Measurements from ENCODE around the gene CREBL2.

CREBL2 gene

DNA sequence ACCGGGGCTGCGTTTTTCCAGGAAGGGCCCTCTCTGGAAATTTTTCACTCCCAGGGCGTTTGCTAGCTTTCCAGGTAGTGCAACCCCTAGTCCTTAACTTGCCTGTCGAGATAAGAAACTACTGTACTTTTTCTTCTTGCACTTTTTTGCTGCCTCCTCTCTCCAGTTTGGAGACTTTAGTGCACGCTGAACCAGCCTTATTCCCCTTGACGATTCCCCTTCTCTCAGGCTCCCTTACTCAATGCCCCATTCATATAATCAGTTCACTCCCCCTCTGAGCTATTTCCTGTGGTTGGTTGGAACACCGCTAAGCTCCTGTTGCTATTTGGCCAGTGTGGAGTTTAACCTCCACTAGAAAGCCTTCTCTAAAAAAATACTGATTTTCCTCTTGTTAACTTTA is 682 bp downstream of the CREBL2 start:
- Histone ChIP-seq H3K9me3 (ENCODE audit: insufficient read depth, low read depth, low read length) (no peaks in the 10 kb centered on the region), H3K18ac (ENCODE audit: low read length) (no peak overlapping the region), H3K4me3 (ENCODE audit: low read depth, low read length) (peak overlapping the region; percentile 79), H3K23ac (ENCODE audit: low read length) (no peak overlapping the region), H3K27ac (ENCODE audit: low read depth, low read length) (peak overlapping the region; percentile 91), H2AFZ (ENCODE audit: insufficient read depth, low read length, poor library complexity) (peak overlapping the region; percentile 92), H3K4ac (ENCODE audit: low read depth, low read length) (no peak overlapping the region), H3K4me1 (ENCODE audit: control insufficient read depth in 1 of 2, insufficient read depth in 2 of 2, low read length in 2 of 2) (peaks cover 0 to 4% of the 10 kb centered on the region in 2 experiments), H2AK5ac (ENCODE audit: low read length) (no peak overlapping the region), H3K9ac (ENCODE audit: low read length) (peak overlapping the region; percentile 78), H2BK12ac (ENCODE audit: low read length) (peak overlapping the region; percentile 18), H3K36me3 (ENCODE audit: control insufficient read depth in 1 of 2, insufficient read depth in 2 of 2, low read length in 2 of 2) (no peaks in the 10 kb centered on the region), H4K91ac (ENCODE audit: low read depth, low read length) (peak overlapping the region; percentile 93), H4K12ac (ENCODE audit: low read depth, low read length) (peak overlapping the region; percentile 89), H4K8ac (ENCODE audit: low read depth, low read length) (peak overlapping the region; percentile 97), H3K79me1 (ENCODE audit: low read length) (peaks cover 7% of the 10 kb centered on the region), H3K14ac (ENCODE audit: low read length) (no peak overlapping the region), H2BK120ac (ENCODE audit: insufficient read depth, low read length, poor library complexity) (peak overlapping the region; percentile 47), H3K27me3 (ENCODE audit: insufficient read depth, low read length) (no peaks in the 10 kb centered on the region), H3K4me2 (ENCODE audit: low read length) (peak overlapping the region; percentile 91), H2BK5ac (ENCODE audit: low read depth, low read length, poor library complexity) (no peak overlapping the region), H3K79me2 (ENCODE audit: control insufficient read depth, insufficient read depth, low read length, poor library complexity) (peaks cover 5% of the 10 kb centered on the region)
- WGBS (ENCODE audit: extremely low coverage, insufficient coverage, insufficient read length), result no CpG with 5 or more reads among the region's 7 CpGs
- peak in 1 of 2 donors; percentile 26 for DNase-seq

GRCh38 chr12:12613344-12613743 is 1.7 kb downstream of the CREBL2 start:
- Histone ChIP-seq H3K27me3 (ENCODE audit: insufficient read depth, low read length) (no peaks in the 10 kb centered on the region), H2AFZ (ENCODE audit: insufficient read depth, low read length, poor library complexity) (no peak overlapping the region), H3K18ac (ENCODE audit: low read length) (no peak overlapping the region), H3K4ac (ENCODE audit: low read depth, low read length) (no peak overlapping the region), H4K12ac (ENCODE audit: low read depth, low read length) (no peak overlapping the region), H4K91ac (ENCODE audit: low read depth, low read length) (no peak overlapping the region), H3K14ac (ENCODE audit: low read length) (no peak overlapping the region), H3K23ac (ENCODE audit: low read length) (peak overlapping the region; percentile 83), H2BK5ac (ENCODE audit: low read depth, low read length, poor library complexity) (no peak overlapping the region), H3K79me2 (ENCODE audit: control insufficient read depth, insufficient read depth, low read length, poor library complexity) (peaks cover 5% of the 10 kb centered on the region), H3K79me1 (ENCODE audit: low read length) (peaks cover 7% of the 10 kb centered on the region), H3K4me1 (ENCODE audit: control insufficient read depth in 1 of 2, insufficient read depth in 2 of 2, low read length in 2 of 2) (peaks cover 0 to 4% of the 10 kb centered on the region in 2 experiments), H3K27ac (ENCODE audit: low read depth, low read length) (no peak overlapping the region), H4K8ac (ENCODE audit: low read depth, low read length) (no peak overlapping the region), H2BK120ac (ENCODE audit: insufficient read depth, low read length, poor library complexity) (no peak overlapping the region), H2AK5ac (ENCODE audit: low read length) (no peak overlapping the region), H2BK12ac (ENCODE audit: low read length) (no peak overlapping the region), H3K4me3 (ENCODE audit: low read depth, low read length) (no peak overlapping the region), H3K36me3 (ENCODE audit: control insufficient read depth in 1 of 2, insufficient read depth in 2 of 2, low read length in 2 of 2) (no peaks in the 10 kb centered on the region), H3K9me3 (ENCODE audit: insufficient read depth, low read depth, low read length) (no peaks in the 10 kb centered on the region), H3K4me2 (ENCODE audit: low read length) (no peak overlapping the region), H3K9ac (ENCODE audit: low read length) (peak overlapping the region; percentile 44)
- peak; percentile 10 to 30 for DNase-seq
- no CpG with 5 or more reads among the region's 4 CpGs for WGBS (ENCODE audit: extremely low coverage, insufficient coverage, insufficient read length)

DNA sequence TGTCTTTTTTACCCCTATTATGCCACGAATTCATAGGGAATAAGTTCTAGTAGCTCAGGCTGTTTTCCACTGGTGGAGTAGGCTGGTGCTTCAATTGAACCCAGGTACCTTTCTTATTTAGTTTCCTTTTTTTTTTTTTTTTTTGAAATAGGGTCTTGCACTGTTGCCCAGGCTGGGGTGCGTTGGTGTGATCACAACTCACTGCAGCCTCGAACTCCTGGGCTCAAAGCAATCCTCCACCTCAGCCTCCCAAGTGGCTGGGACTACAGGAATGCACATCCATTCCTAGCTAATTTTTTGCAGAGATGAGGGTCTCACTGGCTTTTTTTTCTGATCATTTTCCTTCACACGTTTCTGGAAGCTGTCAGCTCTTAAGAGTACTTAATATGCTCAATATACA is 2.7 kb downstream of the CREBL2 start:
- WGBS (ENCODE audit: extremely low coverage, insufficient coverage, insufficient read length), result no CpG with 5 or more reads among the region's 4 CpGs

DNA sequence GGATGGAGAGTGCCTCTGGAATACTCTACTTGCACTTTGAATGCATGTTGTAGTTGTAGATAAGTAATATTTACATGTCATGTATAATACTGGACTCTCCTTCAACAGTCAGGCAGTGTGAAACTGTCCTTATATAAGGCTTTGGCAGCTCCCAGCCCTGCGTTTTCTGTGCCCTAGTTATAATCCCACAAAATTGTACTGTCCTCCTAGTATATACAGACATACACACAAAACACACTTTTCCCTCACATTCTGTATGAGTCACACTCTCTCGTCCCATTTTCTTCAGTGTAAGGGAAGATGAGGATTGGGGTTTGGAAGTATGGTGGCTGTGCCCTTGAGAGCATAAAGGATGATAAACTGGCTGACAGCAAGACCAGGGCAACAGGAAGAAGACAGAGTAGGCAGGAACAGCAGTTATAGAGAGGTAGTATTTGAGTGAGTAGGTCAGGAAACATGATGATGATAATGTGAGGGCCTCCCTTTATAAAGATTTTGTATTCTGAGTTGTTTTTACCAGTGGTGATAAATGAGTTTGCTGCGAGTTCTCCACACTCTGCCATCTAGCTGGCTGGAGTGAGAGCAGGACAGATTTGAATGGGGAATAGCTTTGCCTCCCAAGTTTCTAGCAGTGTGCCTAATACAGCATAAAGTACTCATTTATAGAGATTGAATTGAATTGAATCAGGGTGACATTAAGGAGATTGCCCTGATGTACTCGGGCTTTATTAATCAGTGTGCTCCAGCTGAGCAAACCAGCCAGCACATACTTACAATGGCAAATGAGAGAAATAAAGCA is 5.0 kb downstream of the CREBL2 start:
- H3K4me2 ChIP-seq (ENCODE audit: low read length), result no peak overlapping the region
- H3K9ac ChIP-seq (ENCODE audit: low read length), result no peak overlapping the region
- H3K27ac ChIP-seq (ENCODE audit: low read depth, low read length), result no peak overlapping the region
- no peak overlapping the region for H4K91ac ChIP-seq (ENCODE audit: low read depth, low read length)
- no peak overlapping the region for H2BK5ac ChIP-seq (ENCODE audit: low read depth, low read length, poor library complexity)
- no peak overlapping the region for H3K14ac ChIP-seq (ENCODE audit: low read length)
- no peaks in the 10 kb centered on the region for H3K27me3 ChIP-seq (ENCODE audit: insufficient read depth, low read length)
- H4K8ac ChIP-seq (ENCODE audit: low read depth, low read length), result no peak overlapping the region
- H3K4me3 ChIP-seq (ENCODE audit: low read depth, low read length), result no peak overlapping the region
- no peak overlapping the region for H2AFZ ChIP-seq (ENCODE audit: insufficient read depth, low read length, poor library complexity)
- H3K9me3 ChIP-seq (ENCODE audit: insufficient read depth, low read depth, low read length), result no peaks in the 10 kb centered on the region
- H3K79me2 ChIP-seq (ENCODE audit: control insufficient read depth, insufficient read depth, low read length, poor library complexity), result peaks cover 2% of the 10 kb centered on the region
- no peak overlapping the region for H3K4ac ChIP-seq (ENCODE audit: low read depth, low read length)
- H2AK5ac ChIP-seq (ENCODE audit: low read length), result no peak overlapping the region
- WGBS (ENCODE audit: extremely low coverage, insufficient coverage, insufficient read length), result no CpG with 5 or more reads among the region's 4 CpGs
- peaks cover 4% of the 10 kb centered on the region for H3K79me1 ChIP-seq (ENCODE audit: low read length)
- no peak overlapping the region for H2BK12ac ChIP-seq (ENCODE audit: low read length)
- H4K12ac ChIP-seq (ENCODE audit: low read depth, low read length), result no peak overlapping the region
- no peak for DNase-seq
- peaks cover 0 to 4% of the 10 kb centered on the region in 2 experiments for H3K4me1 ChIP-seq (ENCODE audit: control insufficient read depth in 1 of 2, insufficient read depth in 2 of 2, low read length in 2 of 2)
- no peak overlapping the region for H3K23ac ChIP-seq (ENCODE audit: low read length)
- H3K18ac ChIP-seq (ENCODE audit: low read length), result no peak overlapping the region
- no peak overlapping the region for H2BK120ac ChIP-seq (ENCODE audit: insufficient read depth, low read length, poor library complexity)
- peaks cover 0 to 2% of the 10 kb centered on the region in 2 experiments for H3K36me3 ChIP-seq (ENCODE audit: control insufficient read depth in 1 of 2, insufficient read depth in 2 of 2, low read length in 2 of 2)

More for the DNA sequence above, 2.7 kb downstream of the CREBL2 start:
- no peak overlapping the region for H2BK12ac ChIP-seq (ENCODE audit: low read length)
- no peaks in the 10 kb centered on the region for H3K36me3 ChIP-seq (ENCODE audit: control insufficient read depth in 1 of 2, insufficient read depth in 2 of 2, low read length in 2 of 2)
- H2AK5ac ChIP-seq (ENCODE audit: low read length), result no peak overlapping the region
- no peak overlapping the region for H3K4me2 ChIP-seq (ENCODE audit: low read length)
- peaks cover 5% of the 10 kb centered on the region for H3K79me2 ChIP-seq (ENCODE audit: control insufficient read depth, insufficient read depth, low read length, poor library complexity)
- no peak overlapping the region for H2AFZ ChIP-seq (ENCODE audit: insufficient read depth, low read length, poor library complexity)
- no peak overlapping the region for H3K14ac ChIP-seq (ENCODE audit: low read length)
- no peaks in the 10 kb centered on the region for H3K9me3 ChIP-seq (ENCODE audit: insufficient read depth, low read depth, low read length)
- no peak overlapping the region for H3K18ac ChIP-seq (ENCODE audit: low read length)
- H3K9ac ChIP-seq (ENCODE audit: low read length), result no peak overlapping the region
- H3K79me1 ChIP-seq (ENCODE audit: low read length), result peaks cover 7% of the 10 kb centered on the region
- H3K23ac ChIP-seq (ENCODE audit: low read length), result no peak overlapping the region
- H2BK5ac ChIP-seq (ENCODE audit: low read depth, low read length, poor library complexity), result no peak overlapping the region
- H4K12ac ChIP-seq (ENCODE audit: low read depth, low read length), result no peak overlapping the region
- H3K27me3 ChIP-seq (ENCODE audit: insufficient read depth, low read length), result no peaks in the 10 kb centered on the region
- H4K91ac ChIP-seq (ENCODE audit: low read depth, low read length), result no peak overlapping the region
- DNase-seq, result no peak
- no peak overlapping the region for H3K4me3 ChIP-seq (ENCODE audit: low read depth, low read length)
- peaks cover 0 to 4% of the 10 kb centered on the region in 2 experiments for H3K4me1 ChIP-seq (ENCODE audit: control insufficient read depth in 1 of 2, insufficient read depth in 2 of 2, low read length in 2 of 2)
- H2BK120ac ChIP-seq (ENCODE audit: insufficient read depth, low read length, poor library complexity), result no peak overlapping the region
- no peak overlapping the region for H4K8ac ChIP-seq (ENCODE audit: low read depth, low read length)
- no peak overlapping the region for H3K27ac ChIP-seq (ENCODE audit: low read depth, low read length)
- H3K4ac ChIP-seq (ENCODE audit: low read depth, low read length), result no peak overlapping the region
